ENCODE data around the gene NAGPA. TPM values are rescaled to one million over a fixed set of nuclear protein-coding genes. Genes with fewer than 3 reads are reported as not detected.

Gene NAGPA
- total and polyA plus RNA-seq, 2 donors from 2014 or later = 13.8 to 14.5 TPM

DNA sequence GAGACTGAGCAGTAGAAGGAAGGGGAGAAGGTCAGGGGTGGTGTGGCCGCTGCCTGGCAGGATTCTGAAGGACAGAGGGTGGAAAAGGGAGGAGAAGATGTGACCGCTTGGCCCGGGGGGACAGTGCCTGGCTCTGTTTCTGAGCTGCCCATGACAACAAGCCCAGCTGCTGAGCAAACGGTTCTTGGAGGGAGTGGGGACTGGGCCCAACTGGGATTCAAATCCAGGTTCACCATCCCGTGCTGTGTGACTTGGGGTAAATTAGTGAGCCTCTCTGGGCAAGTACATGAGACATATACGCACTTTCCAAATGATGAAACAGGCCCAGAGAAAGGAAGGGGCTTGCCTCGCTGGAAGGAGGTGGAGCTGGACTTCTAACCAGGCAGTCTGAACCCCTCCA, 52.3 kb downstream of the NAGPA start:
- H3K27ac ChIP-seq (ENCODE audit: low read depth in 2 of 2, low read length in 2 of 2) = no peak overlapping the region

DNA sequence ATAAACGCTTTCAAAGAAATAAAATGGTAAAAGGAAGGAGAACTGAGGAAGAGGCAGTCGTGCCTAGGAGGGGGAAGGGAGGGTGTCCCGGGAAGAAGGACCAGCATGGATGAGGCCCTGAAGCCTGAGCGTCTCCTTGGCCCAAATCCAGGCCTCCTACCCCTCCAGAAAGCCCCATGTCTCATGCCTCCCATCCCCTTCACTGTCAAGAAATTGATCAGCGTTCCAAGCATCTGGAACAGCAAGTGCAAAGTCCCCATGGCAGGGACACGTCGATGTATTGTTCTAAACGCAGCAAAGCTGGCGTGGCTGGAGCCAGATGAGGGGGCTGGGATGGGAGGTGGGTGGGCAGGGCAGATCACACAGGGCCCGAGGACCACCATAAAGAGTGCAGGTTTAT, 53.0 kb downstream of the NAGPA start:
- Histone ChIP-seq H3K4me3 (ENCODE audit: low read length in 3 of 3) (no peak overlapping the region), H3K27ac (ENCODE audit: low read depth in 2 of 2, low read length in 2 of 2) (no peak overlapping the region), H3K9me3 (ENCODE audit: control insufficient read depth in 2 of 3, insufficient read depth in 1 of 3, low read length in 3 of 3) (no peaks in the 10 kb centered on the region), H3K27me3 (ENCODE audit: control insufficient read depth, insufficient read depth, low read length) (no peaks in the 10 kb centered on the region), H3K4me1 (ENCODE audit: control insufficient read depth in 2 of 3, insufficient read depth in 2 of 3, low read depth in 1 of 3, low read length in 3 of 3) (no peaks in the 10 kb centered on the region), H3K9ac (ENCODE audit: low read length in 3 of 3) (no peak overlapping the region), H3K36me3 (ENCODE audit: control insufficient read depth in 2 of 3, insufficient read depth in 3 of 3, low read length in 3 of 3) (no peaks in the 10 kb centered on the region)
- no peak for DNase-seq
- intact Hi-C loops (cut with DNase I) = no loop called here
- TF ChIP-seq, protein P1, sequence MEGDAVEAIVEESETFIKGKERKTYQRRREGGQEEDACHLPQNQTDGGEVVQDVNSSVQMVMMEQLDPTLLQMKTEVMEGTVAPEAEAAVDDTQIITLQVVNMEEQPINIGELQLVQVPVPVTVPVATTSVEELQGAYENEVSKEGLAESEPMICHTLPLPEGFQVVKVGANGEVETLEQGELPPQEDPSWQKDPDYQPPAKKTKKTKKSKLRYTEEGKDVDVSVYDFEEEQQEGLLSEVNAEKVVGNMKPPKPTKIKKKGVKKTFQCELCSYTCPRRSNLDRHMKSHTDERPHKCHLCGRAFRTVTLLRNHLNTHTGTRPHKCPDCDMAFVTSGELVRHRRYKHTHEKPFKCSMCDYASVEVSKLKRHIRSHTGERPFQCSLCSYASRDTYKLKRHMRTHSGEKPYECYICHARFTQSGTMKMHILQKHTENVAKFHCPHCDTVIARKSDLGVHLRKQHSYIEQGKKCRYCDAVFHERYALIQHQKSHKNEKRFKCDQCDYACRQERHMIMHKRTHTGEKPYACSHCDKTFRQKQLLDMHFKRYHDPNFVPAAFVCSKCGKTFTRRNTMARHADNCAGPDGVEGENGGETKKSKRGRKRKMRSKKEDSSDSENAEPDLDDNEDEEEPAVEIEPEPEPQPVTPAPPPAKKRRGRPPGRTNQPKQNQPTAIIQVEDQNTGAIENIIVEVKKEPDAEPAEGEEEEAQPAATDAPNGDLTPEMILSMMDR (IDR thresholded peaks at IDR 0.05; ENCODE audit: borderline replicate concordance, extremely low read depth, insufficient read depth) = no peak
- no peak for FAIRE-seq

More for the DNA sequence above, 52.3 kb downstream of the NAGPA start:
- TF ChIP-seq, protein P1 (IDR thresholded peaks at IDR 0.05; ENCODE audit: borderline replicate concordance, extremely low read depth, insufficient read depth) = no peak
- Histone ChIP-seq H3K9ac (ENCODE audit: low read length in 3 of 3) (no peak overlapping the region), H3K4me1 (ENCODE audit: control insufficient read depth in 2 of 3, insufficient read depth in 2 of 3, low read depth in 1 of 3, low read length in 3 of 3) (no peaks in the 10 kb centered on the region), H3K27me3 (ENCODE audit: control insufficient read depth, insufficient read depth, low read length) (no peaks in the 10 kb centered on the region), H3K9me3 (ENCODE audit: control insufficient read depth in 2 of 3, insufficient read depth in 1 of 3, low read length in 3 of 3) (no peaks in the 10 kb centered on the region), H3K36me3 (ENCODE audit: control insufficient read depth in 2 of 3, insufficient read depth in 3 of 3, low read length in 3 of 3) (no peaks in the 10 kb centered on the region), H3K4me3 (ENCODE audit: low read length in 3 of 3) (no peak overlapping the region)
- FAIRE-seq (no peak), DNase-seq (no peak)
- intact Hi-C loops (cut with DNase I) = no loop called here

DNA sequence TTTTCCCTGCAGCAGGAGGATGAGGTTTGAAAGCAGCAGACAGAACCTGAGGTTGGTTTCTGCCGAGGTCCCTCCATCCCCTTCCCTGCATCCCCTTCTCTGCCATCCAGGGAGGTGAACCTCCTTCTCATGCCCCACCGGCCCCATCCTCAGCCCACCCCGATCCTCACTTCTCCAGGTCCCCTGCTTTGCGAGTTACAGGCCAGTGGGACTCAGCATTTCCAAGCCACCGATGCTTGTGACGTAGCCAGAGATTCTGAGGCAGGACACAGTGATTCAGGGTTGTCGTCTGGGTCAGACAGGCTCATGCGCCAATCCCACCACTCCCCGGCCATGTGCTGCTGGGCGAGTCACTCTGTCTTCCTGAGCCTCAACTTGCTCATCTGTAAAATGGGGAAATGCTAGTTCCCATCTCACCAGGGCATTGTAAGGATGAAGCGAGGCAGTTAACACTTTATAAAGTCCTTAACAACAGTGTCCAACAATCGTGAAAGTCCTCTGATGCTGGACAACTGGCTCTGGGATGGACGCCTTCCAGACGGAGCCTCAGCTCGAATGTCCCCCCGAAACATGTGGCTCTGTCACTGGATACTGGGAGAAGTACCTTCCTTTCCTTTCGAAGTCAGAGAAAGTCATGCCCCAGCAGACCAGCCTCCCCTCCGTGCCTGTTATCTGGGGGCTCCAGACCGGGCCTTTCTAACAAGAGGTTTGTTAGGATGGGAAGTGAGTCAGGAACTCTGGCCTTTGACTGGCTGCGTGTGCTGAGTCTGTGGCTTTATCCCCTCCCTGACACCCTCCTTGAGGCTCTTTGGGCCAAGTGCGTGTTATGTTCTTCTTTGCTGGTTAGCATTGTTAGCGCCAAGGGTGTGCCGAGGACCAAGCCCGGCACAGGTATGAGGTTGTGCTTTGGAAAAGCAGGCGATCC, 53.7 kb downstream of the NAGPA start:
- Histone ChIP-seq H3K27me3 (ENCODE audit: control insufficient read depth, insufficient read depth, low read length) (no peaks in the 10 kb centered on the region), H3K36me3 (ENCODE audit: control insufficient read depth in 2 of 3, insufficient read depth in 3 of 3, low read length in 3 of 3) (no peaks in the 10 kb centered on the region), H3K4me1 (ENCODE audit: control insufficient read depth in 2 of 3, insufficient read depth in 2 of 3, low read depth in 1 of 3, low read length in 3 of 3) (no peaks in the 10 kb centered on the region), H3K9me3 (ENCODE audit: control insufficient read depth in 2 of 3, insufficient read depth in 1 of 3, low read length in 3 of 3) (no peaks in the 10 kb centered on the region), H3K4me3 (ENCODE audit: low read length in 3 of 3) (no peak overlapping the region), H3K27ac (ENCODE audit: low read depth in 2 of 2, low read length in 2 of 2) (no peak overlapping the region), H3K9ac (ENCODE audit: low read length in 3 of 3) (no peak overlapping the region)
- TF ChIP-seq, protein P1 (IDR thresholded peaks at IDR 0.05; ENCODE audit: borderline replicate concordance, extremely low read depth, insufficient read depth) = no peak
- intact Hi-C loops (cut with DNase I) = no loop called here
- no peak for FAIRE-seq
- DNase-seq = peak in 1 of 5 donors; percentile 15

Data from kidney (tissue), 14 donors.